ENCODE data around the gene TFB1M. TPM values are rescaled to one million over a fixed set of nuclear protein-coding genes. Genes with fewer than 3 reads are reported as not detected.
"Not testable (repeated sequence)": the region's sequence is repeated elsewhere in the genome, so short reads cannot be mapped to it uniquely, and the experiment has no call there.

Gene TFB1M
- total RNA-seq, 1 donor from 2014 or later = 12.1 TPM

DNA sequence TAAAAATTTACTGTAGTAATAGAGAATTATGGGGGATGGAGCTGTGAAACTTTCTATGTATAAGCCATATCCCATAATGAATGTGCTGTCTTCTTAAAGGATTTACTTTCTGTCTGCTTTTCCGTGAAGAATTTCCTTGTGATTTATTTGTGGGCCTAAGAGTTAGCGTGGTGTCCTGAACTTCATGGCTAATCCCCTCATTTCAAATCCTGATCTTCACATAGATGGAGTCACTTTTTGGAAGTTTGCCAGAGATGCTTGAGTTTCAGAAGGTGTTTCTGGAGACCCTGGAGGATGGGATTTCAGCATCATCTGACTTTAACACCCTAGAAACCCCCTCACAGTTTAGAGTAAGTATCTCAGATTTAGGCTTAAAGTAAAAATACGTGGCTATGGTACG, 69.8 kb downstream of the TFB1M start:
- DNase-seq (ENCODE audit: low read depth in 2 of 2) = no peak

DNA sequence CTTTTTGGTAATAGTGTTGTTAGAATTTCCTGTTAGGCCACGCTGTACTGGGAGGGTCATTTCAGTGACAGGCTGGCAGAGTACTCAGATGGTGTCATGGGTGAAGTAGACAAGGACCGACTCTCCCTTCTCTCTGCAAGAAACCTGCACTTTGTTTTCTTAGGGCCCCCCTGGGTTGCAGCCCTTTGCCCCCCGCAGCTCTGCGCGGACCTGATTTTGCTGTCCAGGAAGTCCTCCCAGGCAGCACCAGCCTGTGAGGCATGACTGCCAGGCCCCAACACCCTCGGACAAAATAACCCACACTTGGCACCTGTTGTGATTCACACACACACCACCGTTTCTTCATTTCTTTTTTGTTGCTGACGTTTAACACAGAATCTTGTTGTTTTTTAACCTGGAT, 72.3 kb downstream of the TFB1M start:
- DNase-seq (ENCODE audit: low read depth in 2 of 2) = no peak

DNA sequence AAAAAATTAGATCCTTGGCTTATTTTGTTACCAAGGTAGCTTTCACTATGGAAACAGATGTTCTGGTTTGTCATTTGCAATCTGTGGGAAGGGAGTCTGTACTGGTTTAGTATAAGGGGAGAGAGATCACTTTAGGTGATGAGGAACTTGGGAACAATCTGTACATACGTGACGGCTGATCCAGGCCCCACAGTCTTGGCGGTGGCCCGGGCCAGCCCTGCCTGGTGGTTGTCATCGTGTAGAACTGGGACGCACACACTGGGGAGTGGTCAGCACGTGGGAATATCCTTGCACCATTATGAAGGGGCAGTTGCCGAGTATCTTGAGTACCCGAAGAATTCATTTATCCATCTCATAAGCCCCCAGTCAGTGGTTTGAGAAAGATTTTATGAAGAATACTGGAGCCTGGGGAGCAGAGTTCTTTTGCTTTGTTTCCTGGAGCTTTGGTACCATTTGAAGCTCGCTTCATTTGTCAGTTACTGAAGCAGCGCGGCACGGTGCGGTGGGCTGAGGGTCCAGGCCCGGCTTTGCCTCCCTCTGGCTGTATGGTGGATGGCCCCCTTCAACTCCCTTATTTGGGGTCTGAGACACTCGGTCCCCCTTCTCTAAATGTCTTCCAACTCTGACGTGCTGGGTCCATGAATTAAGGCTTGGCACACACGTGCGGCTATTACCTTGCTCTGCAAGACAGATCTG, 73.2 kb downstream of the TFB1M start:
- DNase-seq (ENCODE audit: low read depth in 2 of 2) = no peak

DNA sequence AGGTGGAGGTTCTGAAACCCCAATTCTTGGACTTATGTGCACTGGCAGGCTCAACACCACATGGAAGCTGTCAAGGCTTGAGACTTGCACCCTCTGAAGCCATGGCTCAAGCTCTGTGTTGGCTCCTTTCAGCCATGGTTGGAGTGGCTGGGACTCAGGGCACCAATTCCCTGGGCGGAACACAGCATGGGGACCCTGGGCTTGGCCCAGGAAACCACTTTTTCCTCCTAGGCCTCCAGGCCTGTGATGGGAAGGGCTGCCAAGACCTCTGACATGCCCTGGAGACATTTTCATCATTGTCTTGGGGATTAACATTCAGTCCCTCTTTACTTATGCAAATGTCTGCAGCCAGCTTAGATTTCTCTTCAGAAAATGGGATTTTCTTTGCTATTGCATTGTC, 76.7 kb downstream of the TFB1M start:
- DNase-seq (ENCODE audit: low read depth in 2 of 2) = no peak

DNA sequence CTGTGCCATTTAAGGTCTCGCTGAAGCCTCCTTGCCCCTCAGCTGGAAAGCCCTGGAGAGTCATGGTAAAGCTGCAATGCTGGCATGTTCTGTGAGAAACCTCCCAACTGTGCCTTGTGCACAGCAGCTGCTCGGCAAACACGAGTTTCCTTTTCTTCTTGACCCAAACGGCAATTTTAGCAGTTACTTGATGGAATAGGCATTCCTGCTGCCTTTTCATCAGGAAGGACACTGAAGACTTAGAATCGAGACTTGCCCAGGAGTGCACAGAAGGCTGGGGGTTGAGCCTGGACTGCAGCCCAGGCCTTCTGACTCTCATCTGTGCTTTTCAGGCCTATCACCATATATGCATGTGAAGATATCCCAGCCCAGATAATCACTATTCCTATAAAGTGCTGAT, 79.2 kb downstream of the TFB1M start:
- DNase-seq (ENCODE audit: low read depth in 2 of 2) = no peak

DNA sequence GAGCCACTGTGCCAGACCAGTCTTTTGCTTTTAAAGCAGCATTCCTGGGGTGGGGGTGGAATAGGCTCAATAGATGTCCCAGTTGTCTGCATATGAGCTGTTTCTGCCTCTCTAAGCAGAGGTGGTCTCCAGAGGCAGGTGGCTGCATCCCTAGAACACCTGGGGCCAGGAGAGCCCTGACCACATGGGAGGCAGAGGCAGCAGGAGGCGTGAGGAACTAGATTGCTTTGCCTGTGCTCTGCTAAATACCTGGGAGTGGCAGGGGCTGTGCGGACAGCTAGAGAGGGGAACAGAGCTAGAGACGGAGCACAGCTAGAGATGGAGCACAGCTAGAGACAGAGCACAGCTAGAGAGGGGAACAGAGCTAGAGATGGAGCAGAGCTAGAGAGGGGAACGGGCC, 79.6 kb downstream of the TFB1M start:
- DNase-seq (ENCODE audit: low read depth in 2 of 2) = no peak

GRCh38 chr6:155234167-155234566, 80.1 kb downstream of the TFB1M start:
- DNase-seq (ENCODE audit: low read depth in 2 of 2) = no peak

GRCh38 chr6:155232848-155233247, 81.4 kb downstream of the TFB1M start:
- DNase-seq (ENCODE audit: low read depth in 2 of 2) = no peak

DNA sequence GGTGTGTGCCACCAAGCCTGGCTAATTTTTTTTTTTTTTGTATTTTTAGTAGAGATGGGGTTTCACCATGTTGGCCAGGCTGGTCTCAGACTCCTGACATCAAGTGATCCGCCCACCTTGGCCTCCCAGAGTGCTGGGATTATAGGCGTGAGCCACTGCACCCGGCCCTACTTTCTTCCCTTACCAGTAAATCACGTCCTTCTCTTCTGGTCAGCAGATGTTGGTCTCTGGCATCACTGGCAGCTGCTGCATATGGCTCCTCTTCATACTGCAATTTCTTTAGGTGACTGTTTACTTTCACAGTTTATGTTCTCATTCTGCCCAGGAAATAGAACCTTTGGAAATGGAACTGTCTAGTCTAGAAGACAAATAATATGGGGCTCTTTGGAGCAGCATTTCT, 83.3 kb downstream of the TFB1M start:
- not testable (repeated sequence) for DNase-seq (ENCODE audit: low read depth in 2 of 2)

- no peak for DNase-seq (ENCODE audit: low read depth in 2 of 2)
Measured at GRCh38 chr6:155228546-155229166, 85.6 kb downstream of the TFB1M start.

DNA sequence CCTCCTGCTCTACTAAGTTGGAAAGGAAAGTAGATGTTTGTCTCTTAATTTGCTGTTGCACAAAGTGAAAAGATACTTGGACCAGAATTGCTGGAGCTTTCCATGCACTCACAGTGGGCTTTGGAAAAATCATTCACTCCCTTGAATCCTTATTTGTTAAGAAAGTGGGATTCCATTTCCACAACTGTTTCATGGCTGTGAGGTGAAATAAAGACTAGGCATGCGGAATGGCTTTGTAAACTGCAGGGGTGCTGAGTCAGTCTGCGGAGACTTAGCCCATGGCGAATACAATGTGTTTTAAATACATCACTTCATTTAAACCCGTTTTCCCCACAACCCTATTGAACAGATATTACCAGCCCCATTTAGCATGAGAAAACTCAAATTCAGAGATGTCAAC, 87.2 kb downstream of the TFB1M start:
- DNase-seq (ENCODE audit: low read depth in 2 of 2) = no peak

- DNase-seq (ENCODE audit: low read depth in 2 of 2) = no peak
Measured at GRCh38 chr6:155224618-155225017, 89.7 kb downstream of the TFB1M start.

GRCh38 chr6:155223646-155224451, 90.4 kb downstream of the TFB1M start:
- DNase-seq (ENCODE audit: low read depth in 2 of 2) = peak in 1 of 2 donors; percentile 95

DNA sequence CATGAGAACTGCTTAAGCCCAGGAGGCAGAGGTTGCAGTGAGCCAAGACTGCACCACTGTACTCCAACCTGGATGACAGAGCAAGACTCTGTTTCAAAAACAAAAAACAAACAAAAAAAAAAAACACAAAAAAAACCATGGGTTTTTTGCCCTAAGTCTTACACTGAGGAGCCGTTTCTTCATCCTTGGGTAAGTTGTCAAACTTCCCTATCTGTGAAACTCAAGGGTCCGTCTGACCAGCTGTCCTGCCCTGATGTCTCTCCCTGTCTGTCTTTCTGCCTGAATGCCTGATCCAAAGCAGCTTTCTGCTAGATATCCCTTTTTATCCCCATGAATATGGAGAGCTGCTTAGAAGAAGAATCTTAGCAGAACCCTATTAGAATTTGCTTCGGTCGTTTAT, 91.8 kb downstream of the TFB1M start:
- no peak for DNase-seq (ENCODE audit: low read depth in 2 of 2)

DNA sequence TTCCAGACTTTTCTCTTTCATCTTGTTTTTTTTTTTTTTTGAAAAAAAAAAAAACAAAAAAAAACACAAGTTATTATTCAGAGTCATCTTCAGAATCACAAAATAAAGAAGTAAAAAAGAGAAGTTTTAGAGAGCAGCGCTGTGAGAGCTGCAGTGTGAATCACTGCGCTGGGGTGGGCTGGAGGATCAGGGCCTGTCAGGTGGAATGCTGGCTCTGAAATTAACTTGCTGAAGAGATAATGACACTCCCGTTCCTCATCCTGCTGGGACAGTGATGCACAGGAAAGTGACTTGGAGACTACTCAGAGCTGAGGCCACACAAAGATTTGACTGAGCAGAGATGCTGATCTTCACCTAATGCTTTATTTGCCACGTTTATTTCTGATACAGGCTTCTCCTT, 93.2 kb downstream of the TFB1M start:
- DNase-seq (ENCODE audit: low read depth in 2 of 2) = no peak

DNA sequence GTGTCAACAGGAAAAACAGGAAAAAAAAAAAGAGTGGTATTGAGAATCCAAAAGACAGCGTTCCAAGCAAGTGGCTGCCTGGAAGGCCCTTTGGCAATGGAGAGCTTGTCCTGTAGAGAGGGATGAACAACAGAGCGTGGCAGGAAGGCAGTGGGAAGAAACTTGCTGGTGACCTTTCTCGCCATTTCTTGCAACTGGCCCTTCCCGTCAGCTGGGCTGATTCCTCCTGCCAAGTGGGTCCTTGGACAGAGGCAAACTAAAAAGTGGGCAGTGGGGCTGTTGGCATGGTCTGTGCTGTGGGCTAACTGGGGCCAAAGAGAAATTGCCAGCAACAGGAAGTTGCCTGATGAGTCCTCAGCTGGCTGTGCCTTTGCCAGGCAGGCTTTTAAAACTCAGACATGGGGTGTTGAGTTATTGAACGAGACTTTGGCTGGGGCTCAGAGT, 94.4 kb downstream of the TFB1M start:
- DNase-seq (ENCODE audit: low read depth in 2 of 2) = peak in 1 of 2 donors; percentile 66

GRCh38 chr6:155219299-155219698, 95.0 kb downstream of the TFB1M start:
- no peak for DNase-seq (ENCODE audit: low read depth in 2 of 2)

DNA sequence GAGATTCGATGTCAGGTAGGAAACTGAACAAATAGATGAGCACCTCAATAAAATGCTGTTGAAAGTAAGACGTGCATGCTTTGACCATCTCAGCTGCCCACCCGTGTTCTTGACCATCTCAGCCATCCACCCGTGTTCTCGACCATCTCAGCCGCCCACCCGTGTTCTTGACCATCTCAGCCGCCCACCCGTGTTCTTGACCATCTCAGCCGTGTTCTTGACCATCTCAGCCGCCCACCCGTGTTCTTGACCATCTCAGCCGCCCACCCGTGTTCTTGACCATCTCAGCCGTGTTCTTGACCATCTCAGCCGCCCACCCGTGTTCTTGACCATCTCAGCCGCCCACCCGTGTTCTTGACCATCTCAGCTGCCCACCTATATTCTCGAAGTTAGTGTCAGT, 95.6 kb downstream of the TFB1M start:
- not testable (repeated sequence) for DNase-seq (ENCODE audit: low read depth in 2 of 2)

DNA sequence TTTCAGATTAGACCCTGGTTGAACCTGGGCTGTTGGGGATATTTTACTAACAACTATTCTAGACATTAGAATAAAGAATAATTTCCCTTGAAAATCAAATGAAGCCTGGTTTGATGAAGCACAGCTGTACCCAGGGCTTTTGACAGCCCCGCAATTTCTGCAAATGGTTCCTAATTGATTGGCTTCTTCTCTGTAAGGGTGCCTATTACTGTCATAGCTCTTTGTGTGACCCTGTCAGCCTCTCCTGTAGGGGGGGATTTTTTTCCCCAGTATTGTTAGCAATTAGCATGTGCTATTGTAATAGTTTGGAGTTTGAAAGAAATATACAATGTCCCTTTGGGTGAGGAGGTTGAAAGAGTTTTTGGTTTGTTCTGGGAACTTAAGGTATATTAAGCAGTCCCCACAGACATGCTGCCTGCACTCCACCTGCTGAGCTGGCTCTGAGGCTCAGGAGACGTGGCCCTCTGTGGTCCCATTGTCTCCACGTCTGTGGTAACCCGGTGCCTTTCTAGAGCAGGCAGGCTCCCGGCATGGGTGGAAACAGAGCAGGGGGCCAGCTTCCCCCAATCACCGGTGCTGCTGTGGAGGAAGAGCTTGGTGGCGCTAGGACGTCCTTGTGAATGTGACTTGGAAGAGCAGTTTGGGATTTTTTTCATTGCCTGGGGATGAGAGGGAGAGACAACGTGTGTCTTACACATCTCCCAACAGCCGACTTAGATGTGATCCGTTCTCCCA, 97.8 kb downstream of the TFB1M start:
- DNase-seq (ENCODE audit: low read depth in 2 of 2) = no peak

DNA sequence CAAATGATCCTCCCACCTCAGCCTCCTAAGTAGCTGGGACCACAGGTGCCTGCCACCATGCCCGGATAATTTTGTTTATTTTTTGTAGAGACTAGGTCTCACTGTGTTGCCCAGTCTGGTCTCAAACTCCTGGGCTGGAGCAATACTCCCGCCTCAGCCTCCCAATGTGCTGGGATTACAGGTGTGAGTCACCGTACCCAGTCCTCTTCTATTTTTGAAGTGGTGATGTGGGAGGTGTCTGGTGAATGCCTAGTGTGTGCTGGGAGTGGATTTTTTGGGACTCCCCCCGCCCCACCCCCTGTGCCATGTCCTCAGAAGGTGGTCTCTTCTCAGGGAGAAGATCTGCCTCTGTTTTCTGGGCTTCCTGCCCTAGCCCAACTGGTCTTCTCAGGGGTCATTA, 98.4 kb downstream of the TFB1M start:
- no peak for DNase-seq (ENCODE audit: low read depth in 2 of 2)

DNA sequence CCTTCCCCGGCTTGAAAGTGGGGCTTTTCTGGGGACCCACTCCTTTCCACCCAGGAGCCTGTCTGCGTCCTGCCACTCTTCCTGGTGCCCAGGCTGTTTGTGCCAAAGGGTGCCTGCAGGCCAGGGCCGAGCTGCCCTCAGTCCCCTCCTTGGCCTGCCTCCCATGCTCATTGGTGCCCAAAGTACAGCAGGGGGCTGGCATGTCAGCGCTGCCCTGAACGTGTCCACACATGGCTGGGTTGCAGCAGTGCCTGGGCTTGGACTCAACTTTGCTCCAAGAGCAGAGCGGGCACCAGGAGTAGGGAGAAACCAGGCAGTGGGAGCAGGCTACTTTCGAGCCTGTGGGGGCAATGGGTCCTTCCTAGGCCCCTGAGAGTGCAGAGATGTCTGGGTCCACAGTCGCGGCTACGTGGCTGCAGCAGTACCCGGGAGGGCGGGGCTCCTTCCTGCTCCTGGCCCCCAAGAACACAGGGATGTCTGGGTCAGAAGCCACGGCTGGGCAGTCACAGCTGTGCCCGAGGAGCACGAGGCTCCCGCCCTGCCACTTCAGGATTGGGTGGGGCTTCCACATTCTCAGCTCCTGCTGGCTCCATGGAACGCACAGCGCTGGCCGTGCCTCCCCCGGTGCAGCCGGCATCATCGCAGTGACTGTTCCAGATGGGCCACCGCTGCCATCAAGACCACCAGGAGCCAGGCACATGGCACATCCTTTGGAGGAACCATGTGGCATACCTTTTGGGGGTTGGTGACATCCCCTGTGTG, 100.5 kb downstream of the TFB1M start:
- no peak for DNase-seq (ENCODE audit: low read depth in 2 of 2)
